Keratinocyte (primary cell): Measurements from ENCODE around the gene TOM1. TPM values are rescaled to one million over a fixed set of nuclear protein-coding genes. Genes with fewer than 3 reads are reported as not detected.

Experiments used
- DNase-seq: peaks from one replicate; pipeline ENCODE4 v3.0.0-alpha.2; 2011; ENCODE audit warnings: low read depth, missing footprints, low spot score
- FAIRE-seq: peaks from 2 replicates; lab custom pipeline; 2011; peaks lifted over from hg19 to GRCh38; lab: Jason Lieb, UNC
- H2AFZ ChIP-seq: 2 replicates; pipeline ENCODE4 v1.6.0; 2012; ENCODE audit warnings: low read length, control low read depth, inconsistent platforms; ENCODE audit not compliant: control insufficient read depth
- H3K27ac ChIP-seq: 2 replicates; pipeline ENCODE4 v1.5.1; 2011; ENCODE audit warnings: low read length; ENCODE audit not compliant: control insufficient read depth, insufficient read depth
- H3K27me3 ChIP-seq: 3 replicates; pipeline ENCODE4 v1.6.0; 2011; ENCODE audit warnings: low read length; ENCODE audit not compliant: control insufficient read depth, insufficient read depth; ENCODE audit errors: extremely low read depth
- H3K36me3 ChIP-seq, 2 experiments: 2 replicates in 1 of 2; 3 replicates in 1 of 2; pipeline ENCODE4 v1.5.1; 2011; ENCODE audit warnings: low read length in 2 of 2, mild to moderate bottlenecking in 1 of 2; ENCODE audit not compliant: control insufficient read depth in 2 of 2, insufficient read depth in 2 of 2; ENCODE audit errors: extremely low read depth in 1 of 2
- H3K4me1 ChIP-seq: 3 replicates; pipeline ENCODE4 v1.5.1; 2011; ENCODE audit warnings: low read length; ENCODE audit not compliant: control insufficient read depth, insufficient read depth; ENCODE audit errors: extremely low read depth
- H3K4me2 ChIP-seq: 3 replicates; pipeline ENCODE4 v1.6.0; 2011; ENCODE audit warnings: low read depth, low read length; ENCODE audit not compliant: control insufficient read depth, insufficient read depth; ENCODE audit errors: extremely low read depth
- H3K4me3 ChIP-seq, 3 experiments: fragments of 200-600 bp in 1 of 3; sonication (generic) in 1 of 3; 2 replicates in 2 of 3; 3 replicates in 1 of 3; pipeline ENCODE4 v1.5.1; 2011 to 2016; ENCODE audit warnings: low read length in 3 of 3, mild to moderate bottlenecking in 3 of 3, control low read depth in 2 of 3, inconsistent platforms in 1 of 3, low read depth in 1 of 3, mixed read lengths in 1 of 3, mixed run types in 1 of 3, moderate library complexity in 1 of 3; ENCODE audit not compliant: control insufficient read depth in 2 of 3, insufficient read depth in 2 of 3; ENCODE audit errors: extremely low read depth in 1 of 3
- H3K79me2 ChIP-seq: 2 replicates; pipeline ENCODE4 v1.6.0; 2012; ENCODE audit warnings: low read length; ENCODE audit not compliant: control insufficient read depth, insufficient read depth
- H3K9ac ChIP-seq: 3 replicates; pipeline ENCODE4 v1.6.0; 2011; ENCODE audit warnings: low read length; ENCODE audit not compliant: control insufficient read depth, insufficient read depth; ENCODE audit errors: extremely low read depth
- H3K9me1 ChIP-seq: 3 replicates; pipeline ENCODE4 v1.6.0; 2011; ENCODE audit warnings: low read length; ENCODE audit not compliant: control insufficient read depth, insufficient read depth; ENCODE audit errors: extremely low read depth
- H3K9me3 ChIP-seq: 2 replicates; pipeline ENCODE4 v1.5.1; 2012; ENCODE audit warnings: low read depth, low read length; ENCODE audit not compliant: control insufficient read depth
- H4K20me1 ChIP-seq: 3 replicates; pipeline ENCODE4 v1.6.0; 2011; ENCODE audit warnings: low read length; ENCODE audit not compliant: control insufficient read depth, insufficient read depth; ENCODE audit errors: extremely low read depth
- EZH2 ChIP-seq: IDR thresholded peaks from one replicate; pipeline ENCODE4 v1.6.1; 2012; ENCODE audit warnings: inconsistent platforms, mild to moderate bottlenecking, low read length, moderate library complexity
- dilution Hi-C: fragments of 300-500 bp; cut with MboI; formaldehyde crosslinking; loops from one replicate; pipeline ENCODE4 v1.7.0; 2020; ENCODE audit warnings: low sequenced_read_pairs; ENCODE audit not compliant: extremely low pct_ligation_motif_present
- polyA plus RNA-seq, 5 experiments: library from polyadenylated mRNA; depleted of rRNA in 3 of 5; stranded (reverse) in 3 of 5; stranded (forward) in 1 of 5; unstranded in 1 of 5; fragments of >200 nt; gene quantifications; 1 replicate in 1 of 5; 2 replicates in 3 of 5; 3 replicates in 1 of 5; pipeline versions ENCODE4 v1.2.1 to v1.2.3, GENCODE V29; 2011 to 2012; ENCODE audit warnings: missing spikeins in 2 of 5, low read depth in 1 of 5, low replicate concordance in 1 of 5
- TF ChIP-seq, protein P1 (sequence below), 3 experiments: IDR thresholded peaks in 1 of 3; conservative IDR thresholded peaks in 1 of 3; optimal IDR thresholded peaks in 1 of 3; 2 replicates in 2 of 3; 3 replicates in 1 of 3; pipeline versions ENCODE3 to v1.5.1; 2011; ENCODE audit warnings: low read length in 3 of 3, mild to moderate bottlenecking in 3 of 3, moderate library complexity in 2 of 3, control low read depth in 1 of 3, inconsistent platforms in 1 of 3; ENCODE audit not compliant: insufficient read depth in 2 of 3; ENCODE audit errors: extremely low read depth in 1 of 3

TOM1 gene
- polyA plus RNA-seq, 1 donor (not counting 4 experiments of a cell fraction or from before 2014, with no cell fraction given) = 17.4 TPM

DNA sequence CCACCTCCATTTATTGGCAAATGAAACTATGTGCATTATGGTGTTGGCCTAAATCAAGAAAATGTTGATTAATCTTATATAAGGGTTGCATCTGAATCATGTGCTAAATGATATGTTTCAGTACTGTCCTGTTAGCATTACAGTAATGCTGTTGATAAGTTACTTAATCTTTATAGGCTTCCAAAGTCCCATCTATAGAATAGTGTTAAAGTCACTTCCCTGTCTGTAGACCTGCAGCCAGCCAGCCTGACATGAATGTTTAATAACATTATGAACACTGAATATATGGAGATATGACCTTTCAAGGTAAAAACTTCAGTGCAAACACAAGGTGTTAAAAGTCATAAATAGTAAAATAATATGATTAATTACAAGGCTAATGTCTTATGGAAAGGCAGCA is 3.6 kb upstream of the TOM1 start:
- no peak for DNase-seq
- no peak for FAIRE-seq
- Histone ChIP-seq H3K79me2 (peaks cover 2% of the 10 kb centered on the region), H3K9ac (no peak overlapping the region), H4K20me1 (no peaks in the 10 kb centered on the region), H2AFZ (no peak overlapping the region), H3K4me2 (no peak overlapping the region), H3K9me1 (no peaks in the 10 kb centered on the region), H3K36me3 (peaks cover 15 to 17% of the 10 kb centered on the region in 2 experiments), H3K9me3 (no peaks in the 10 kb centered on the region), H3K4me3 (no peak overlapping the region), H3K27me3 (no peaks in the 10 kb centered on the region), H3K4me1 (peaks cover 11% of the 10 kb centered on the region), H3K27ac (no peak overlapping the region)
- dilution Hi-C loops = no loop called here
- TF ChIP-seq, protein P1, sequence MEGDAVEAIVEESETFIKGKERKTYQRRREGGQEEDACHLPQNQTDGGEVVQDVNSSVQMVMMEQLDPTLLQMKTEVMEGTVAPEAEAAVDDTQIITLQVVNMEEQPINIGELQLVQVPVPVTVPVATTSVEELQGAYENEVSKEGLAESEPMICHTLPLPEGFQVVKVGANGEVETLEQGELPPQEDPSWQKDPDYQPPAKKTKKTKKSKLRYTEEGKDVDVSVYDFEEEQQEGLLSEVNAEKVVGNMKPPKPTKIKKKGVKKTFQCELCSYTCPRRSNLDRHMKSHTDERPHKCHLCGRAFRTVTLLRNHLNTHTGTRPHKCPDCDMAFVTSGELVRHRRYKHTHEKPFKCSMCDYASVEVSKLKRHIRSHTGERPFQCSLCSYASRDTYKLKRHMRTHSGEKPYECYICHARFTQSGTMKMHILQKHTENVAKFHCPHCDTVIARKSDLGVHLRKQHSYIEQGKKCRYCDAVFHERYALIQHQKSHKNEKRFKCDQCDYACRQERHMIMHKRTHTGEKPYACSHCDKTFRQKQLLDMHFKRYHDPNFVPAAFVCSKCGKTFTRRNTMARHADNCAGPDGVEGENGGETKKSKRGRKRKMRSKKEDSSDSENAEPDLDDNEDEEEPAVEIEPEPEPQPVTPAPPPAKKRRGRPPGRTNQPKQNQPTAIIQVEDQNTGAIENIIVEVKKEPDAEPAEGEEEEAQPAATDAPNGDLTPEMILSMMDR (optimal IDR thresholded peaks at IDR 0.05 in 1 of 3, IDR thresholded peaks at IDR 0.05 in 1 of 3, conservative IDR thresholded peaks at IDR 0.05 in 1 of 3; ENCODE audit: extremely low read depth in 1 of 3, insufficient read depth in 2 of 3, low read length in 3 of 3) = no peak
- no peak for TF ChIP-seq EZH2

DNA sequence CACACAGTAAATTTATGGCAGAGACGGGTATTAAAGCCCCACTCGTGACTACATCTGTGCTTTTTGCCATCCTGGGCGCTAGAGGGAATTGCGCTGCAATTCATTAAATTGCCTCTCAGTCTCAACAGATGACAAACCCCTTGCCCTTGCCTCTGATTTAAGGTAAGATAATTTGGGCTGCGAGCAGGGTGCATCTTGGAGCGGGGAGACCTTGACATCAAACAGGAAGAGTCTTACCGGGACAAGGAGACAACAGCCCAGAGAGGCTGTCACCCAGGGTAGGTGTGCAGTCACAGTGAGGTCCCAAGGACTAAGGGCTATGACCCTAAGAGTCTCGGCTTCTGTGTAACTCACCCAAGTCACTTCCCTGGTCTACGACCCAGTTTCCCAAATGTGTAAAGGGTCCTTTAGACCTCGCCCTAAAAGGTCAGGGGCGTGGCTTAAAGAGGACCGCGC is 449 bp upstream of the TOM1 start:
- H3K79me2 ChIP-seq = peaks cover 2% of the 10 kb centered on the region
- TF ChIP-seq, protein P1 (optimal IDR thresholded peaks at IDR 0.05 in 1 of 3, IDR thresholded peaks at IDR 0.05 in 1 of 3, conservative IDR thresholded peaks at IDR 0.05 in 1 of 3; ENCODE audit: extremely low read depth in 1 of 3, insufficient read depth in 2 of 3, low read length in 3 of 3) = no peak
- TF ChIP-seq EZH2 = no peak
- H3K4me3 ChIP-seq = peak overlapping the region; percentile 68 to 92 (median 73)
- H3K4me1 ChIP-seq = peaks cover 17% of the 10 kb centered on the region
- no peaks in the 10 kb centered on the region for H3K9me3 ChIP-seq
- peak overlapping the region; percentile 91 for H2AFZ ChIP-seq
- H3K27ac ChIP-seq = peak overlapping the region; percentile 90
- H3K9ac ChIP-seq = peak overlapping the region; percentile 93
- no peak for DNase-seq
- H3K27me3 ChIP-seq = no peaks in the 10 kb centered on the region
- H3K36me3 ChIP-seq = peaks cover 3 to 5% of the 10 kb centered on the region in 2 experiments
- no peak for FAIRE-seq
- H3K9me1 ChIP-seq = no peaks in the 10 kb centered on the region
- H3K4me2 ChIP-seq = peak overlapping the region; percentile 97
- no peaks in the 10 kb centered on the region for H4K20me1 ChIP-seq
- dilution Hi-C loops = no loop called here
